ENCODE results near the gene TMEM191C.
"Not testable (repeated sequence)": the region's sequence is repeated elsewhere in the genome, so short reads cannot be mapped to it uniquely, and the experiment has no call there.

TMEM191C gene

DNA sequence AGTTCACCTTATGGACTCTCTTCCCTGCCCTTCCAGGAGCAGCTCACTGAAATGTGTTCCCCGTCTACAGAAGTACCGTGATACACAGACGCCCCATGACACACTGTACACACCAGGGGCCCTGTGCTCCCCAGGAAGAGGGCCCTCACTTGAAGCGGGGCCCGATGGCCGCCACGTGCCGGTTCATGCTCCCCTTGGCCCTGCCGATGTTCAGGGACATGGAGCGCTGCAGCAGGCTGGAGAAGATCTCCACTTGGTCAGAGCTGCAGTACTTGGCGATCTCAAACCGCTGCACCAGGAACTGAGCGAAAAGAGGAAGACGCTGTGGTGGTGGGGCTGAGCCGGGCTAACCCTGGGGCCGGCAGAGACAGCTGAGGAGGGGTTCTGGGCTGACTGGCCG lies 20.5 kb downstream of the TMEM191C start:
- not testable (repeated sequence) for DNase-seq

DNA sequence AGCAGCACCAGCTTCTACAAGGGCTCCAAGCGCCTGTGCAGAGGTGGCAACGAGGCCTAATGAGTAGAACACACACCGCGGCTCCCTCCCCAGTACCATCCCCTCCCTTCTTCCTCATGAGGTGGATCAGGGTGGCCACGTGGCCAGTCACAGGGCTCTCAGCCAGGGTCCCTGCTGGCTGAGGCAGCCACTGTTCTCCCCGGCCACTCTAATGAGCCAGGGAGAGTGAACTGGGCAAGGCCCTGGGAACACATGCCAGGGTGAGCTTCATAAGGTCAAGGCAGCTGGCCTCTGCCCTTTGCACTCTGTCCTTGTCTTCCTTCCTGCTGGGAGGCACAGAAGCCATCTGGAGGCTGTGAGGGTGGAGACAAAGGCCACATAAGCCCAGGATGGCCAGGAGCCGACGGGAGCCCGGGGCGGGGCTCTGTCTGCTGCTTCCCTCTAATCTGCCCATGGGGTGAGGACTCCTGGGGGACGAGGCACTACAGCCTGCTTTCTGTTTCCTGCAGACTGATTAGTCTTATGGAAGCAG lies 22.0 kb downstream of the TMEM191C start:
- DNase-seq: not testable (repeated sequence)

DNA sequence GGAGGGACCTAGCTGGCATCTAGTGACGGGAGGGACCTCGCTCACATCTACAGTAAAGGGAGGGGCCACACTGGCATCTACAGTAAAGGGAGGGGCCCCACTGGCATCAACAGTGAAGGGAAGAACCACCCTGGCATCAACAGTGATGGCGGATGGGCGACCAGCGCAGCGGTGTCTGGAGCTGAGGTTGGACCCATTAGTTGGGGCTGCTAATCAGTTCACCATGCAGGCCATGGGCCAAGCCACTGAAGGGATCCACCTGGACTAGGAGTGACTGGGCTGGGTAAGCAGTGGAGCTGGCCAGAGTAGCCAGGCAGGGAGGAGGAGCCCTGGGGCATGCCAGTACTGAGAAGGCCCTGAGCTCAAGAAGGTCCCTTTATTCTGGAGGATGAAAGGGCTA lies 23.4 kb downstream of the TMEM191C start:
- not testable (repeated sequence) for DNase-seq

DNA sequence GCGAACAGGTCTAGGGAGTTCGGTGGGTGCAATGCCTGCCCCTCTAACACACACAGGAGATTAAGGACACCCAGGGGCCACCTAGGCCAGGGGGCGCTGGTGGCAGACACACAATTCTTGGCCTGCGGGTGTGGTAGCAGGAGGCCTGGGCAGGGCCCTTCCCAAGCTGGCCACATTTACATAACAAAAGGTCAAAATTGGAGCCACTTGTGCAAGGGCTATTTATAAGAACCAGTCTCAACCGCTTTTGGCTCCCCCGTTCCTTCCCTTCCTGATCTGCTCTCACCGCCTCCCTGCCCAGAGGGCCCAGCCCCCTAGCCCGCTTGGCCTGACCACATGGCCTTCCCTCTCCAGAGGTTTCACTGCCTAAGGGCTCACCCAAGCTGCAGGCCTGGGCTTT lies 25.1 kb downstream of the TMEM191C start:
- not testable (repeated sequence) for DNase-seq

DNA sequence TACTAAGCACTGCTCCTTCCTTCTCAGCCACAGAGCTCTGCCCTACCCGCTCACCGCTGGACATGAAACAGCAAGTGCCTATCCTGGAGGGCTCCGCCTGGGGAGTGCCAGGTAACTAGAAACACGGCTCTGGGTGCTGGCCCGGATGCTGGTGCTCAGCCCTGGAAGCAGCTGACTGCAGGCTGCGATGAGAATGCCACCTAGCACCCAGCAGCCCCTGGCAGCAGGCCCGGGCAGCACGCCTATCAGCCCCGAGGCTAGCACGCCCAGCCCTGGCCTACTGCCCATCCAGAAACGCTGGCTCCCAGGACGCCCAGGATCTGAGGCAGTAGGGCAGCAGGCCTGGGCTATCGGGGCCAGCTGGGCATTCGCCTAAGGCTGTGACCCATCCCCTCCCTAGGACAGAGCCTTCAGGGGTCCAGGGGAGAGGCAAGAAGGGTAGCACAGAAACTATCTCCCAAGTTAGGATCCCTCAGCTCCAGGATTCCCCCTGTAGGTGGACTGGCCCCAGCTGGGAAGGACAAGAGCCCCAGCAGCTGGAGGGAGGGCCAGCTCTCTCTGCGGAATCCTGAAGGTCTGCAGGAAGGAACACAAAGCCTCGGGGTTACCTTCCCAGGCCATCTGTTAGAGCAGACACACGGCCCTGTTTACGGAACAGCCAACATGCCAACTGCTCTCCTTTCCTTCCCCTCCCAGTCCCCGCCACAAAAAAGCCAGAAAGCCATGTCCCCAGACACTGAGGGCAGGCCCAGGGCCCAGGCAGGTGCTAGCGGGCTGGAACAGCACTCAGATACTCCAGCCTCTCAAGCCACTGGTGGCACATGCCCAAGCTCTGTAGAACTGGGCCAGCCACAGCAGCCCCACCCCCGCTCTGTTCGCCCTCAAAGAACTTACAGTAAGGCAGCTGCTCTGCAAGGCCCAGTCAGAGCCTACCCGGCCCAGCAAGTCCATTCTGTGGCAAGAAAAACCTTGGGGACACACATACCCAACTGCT lies 26.9 kb downstream of the TMEM191C start:
- not testable (repeated sequence) for DNase-seq

DNA sequence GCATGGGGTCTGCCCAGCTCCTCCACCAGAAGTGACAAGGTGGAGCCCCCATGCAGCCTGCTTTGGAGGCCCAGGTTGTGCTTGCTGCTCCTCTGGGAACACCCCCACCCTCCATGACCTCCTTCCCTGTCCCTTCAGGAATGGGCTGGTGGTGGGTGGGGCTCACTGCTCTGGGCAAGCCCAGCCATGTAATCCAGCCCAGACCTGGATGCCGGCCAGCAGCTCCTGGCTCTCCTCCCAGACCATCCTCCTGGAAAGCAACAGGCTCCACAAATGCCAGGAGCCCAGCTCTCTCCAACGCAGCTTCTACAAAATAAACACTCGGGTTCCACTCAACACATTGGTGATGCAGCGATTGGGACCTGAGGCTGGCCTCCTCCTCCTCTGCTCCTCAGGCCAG lies 30.8 kb downstream of the TMEM191C start:
- not testable (repeated sequence) for DNase-seq

DNA sequence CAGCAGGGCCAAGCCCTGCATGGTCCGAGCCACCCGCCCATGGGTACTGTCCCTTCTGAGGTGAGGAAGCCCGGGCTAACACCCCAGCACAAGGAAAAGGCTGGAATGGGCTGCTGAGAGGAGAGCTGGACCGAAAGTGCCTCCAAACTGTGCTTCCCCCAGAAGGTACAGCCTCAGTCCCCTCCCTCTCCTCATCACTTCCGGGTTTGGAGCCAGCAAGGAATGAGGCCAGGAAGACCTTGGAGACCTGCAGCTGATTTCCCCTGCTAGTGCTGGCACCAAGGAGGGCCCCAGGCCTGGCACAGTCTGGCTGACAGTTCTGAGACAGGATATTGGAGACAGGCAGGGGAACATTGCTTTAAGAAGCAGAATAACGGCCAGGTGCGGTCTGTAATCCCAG lies 31.3 kb downstream of the TMEM191C start:
- DNase-seq: not testable (repeated sequence)

DNA sequence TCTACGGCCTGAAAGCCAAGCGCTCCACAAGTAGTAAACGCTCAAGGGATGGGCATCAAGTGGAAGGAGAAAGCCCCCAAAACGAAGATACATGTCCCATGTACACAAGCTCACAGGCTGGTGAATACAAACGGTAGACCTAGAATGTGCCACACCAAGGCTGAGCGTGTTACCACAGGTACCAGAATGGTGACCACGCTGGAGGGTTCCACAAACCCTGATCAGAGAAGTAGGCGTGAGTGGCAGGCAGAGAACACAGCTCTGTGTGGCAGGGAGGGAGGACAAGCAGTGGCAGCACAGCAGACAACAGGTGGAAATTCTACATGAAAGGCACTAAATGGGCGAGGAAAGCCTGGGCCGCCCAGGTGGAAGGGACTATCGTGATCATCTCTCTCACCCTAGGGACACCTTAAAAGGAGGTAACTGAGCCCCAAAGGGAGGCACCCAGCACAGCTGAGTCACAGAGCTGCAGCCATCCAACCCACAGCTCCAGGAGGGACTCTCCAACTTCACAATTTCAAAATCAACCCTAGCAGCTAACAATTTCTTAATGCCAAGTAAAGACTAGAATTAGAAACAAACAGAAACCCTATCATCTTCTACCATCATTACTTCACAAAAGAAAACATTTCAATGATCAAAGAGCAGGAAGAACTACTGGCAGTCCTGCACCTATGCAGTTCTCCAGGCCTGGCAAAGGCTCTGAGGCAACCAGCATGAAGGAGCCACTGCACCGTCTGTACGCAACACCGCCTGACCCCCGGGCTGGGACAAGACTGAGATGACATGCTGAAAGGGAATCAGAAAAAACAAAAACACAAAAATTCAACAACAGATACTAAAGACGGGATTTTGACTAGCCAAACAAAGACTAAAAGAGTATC lies 32.7 kb downstream of the TMEM191C start:
- DNase-seq: not testable (repeated sequence)

DNA sequence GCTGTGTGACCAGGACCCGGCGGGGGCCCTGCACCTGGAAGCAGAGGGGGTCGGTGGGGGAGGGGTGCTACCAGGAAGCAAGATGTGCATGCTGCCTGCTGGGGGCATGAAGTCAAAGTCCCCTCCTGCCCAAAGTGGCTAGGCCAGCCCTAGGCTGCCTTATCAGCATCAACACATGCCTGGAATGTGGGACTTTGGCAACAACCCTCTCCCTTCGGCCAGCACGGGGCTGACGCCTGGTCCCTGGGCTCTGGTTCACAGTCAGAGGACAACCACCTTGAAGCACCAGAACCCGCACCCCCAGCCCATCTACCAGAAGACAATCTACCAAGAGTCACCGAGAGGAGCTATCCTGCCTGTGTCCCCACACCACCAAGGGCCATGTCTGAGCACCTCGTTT lies 43.2 kb downstream of the TMEM191C start:
- DNase-seq: not testable (repeated sequence)

DNA sequence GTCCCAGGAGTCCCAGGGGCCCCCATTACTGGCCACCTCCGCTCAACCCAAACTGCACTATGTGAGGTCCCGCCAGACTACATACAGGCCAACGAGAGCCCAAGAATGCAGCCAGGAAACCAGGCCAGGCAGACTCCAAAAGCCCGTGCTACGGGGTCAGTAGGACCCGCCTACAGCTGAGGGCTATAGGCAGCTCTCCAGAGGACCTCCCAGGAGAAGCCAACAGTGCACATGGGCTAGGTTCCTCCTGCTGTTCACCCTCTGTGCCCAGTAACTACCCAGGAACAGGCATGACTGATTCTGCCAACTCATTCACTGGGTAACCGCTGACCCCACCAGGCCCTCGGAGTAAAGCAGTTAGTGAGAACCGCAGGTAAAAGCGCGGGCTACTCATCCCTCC lies 44.8 kb downstream of the TMEM191C start:
- DNase-seq: not testable (repeated sequence)

DNA sequence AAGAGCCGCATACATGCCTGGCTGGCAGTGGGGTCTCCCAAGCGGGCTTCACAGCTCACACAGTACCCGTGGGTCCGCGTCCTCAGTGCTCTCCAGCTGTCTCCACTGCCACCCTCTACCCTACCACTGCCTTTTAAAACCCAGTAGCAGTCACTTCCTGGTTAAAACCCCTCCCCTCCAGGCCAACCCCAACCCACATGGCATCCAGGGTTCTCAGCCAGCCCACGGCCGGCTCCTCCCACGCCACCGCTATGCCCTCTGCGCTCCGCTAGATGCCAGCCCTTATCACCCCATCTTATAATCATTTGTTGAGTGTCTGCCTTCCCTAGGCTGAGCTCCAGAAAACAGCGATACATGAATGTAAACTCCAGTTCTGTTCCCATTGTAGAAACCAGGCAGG lies 46.9 kb downstream of the TMEM191C start:
- not testable (repeated sequence) for DNase-seq

DNA sequence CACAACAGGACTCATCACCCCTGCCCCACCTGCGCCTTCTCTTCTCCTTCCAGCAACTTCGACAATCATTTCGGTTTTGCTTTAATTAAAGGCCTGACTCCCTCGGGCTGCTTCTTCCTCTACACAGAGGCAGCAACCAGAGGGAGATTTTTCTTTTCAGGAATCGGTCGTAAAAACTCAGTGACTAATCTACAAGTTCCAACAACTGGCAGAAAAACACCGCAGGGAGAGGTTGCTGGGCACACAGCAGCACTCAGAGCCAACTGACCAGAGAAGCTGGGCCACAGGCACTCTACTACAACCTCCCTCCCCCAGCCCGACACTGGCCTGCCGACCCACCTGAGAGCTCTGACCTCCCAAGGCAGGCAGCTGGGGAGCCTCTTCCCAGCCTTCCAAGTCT lies 48.0 kb downstream of the TMEM191C start:
- not testable (repeated sequence) for DNase-seq

DNA sequence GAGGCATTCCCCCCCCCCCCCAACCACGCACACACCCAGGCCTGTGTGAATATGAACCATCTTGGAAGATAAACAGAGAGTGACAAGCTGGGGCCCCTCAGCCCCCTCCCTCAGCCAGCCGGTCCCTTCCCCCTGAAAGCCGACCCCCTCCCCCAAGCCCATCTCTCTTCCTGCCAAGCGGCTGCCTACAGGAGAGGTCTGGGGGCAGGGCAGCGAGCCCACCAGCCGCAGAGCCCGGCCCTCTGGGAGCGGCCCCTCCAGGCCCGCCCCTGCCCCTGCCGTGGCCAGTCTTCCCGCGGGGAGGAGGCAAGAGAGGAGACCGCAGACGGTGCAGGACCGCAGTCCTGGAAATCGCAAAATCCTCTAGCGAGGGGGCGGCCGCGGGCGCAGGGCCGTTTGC lies 49.3 kb downstream of the TMEM191C start:
- DNase-seq: not testable (repeated sequence)

DNA sequence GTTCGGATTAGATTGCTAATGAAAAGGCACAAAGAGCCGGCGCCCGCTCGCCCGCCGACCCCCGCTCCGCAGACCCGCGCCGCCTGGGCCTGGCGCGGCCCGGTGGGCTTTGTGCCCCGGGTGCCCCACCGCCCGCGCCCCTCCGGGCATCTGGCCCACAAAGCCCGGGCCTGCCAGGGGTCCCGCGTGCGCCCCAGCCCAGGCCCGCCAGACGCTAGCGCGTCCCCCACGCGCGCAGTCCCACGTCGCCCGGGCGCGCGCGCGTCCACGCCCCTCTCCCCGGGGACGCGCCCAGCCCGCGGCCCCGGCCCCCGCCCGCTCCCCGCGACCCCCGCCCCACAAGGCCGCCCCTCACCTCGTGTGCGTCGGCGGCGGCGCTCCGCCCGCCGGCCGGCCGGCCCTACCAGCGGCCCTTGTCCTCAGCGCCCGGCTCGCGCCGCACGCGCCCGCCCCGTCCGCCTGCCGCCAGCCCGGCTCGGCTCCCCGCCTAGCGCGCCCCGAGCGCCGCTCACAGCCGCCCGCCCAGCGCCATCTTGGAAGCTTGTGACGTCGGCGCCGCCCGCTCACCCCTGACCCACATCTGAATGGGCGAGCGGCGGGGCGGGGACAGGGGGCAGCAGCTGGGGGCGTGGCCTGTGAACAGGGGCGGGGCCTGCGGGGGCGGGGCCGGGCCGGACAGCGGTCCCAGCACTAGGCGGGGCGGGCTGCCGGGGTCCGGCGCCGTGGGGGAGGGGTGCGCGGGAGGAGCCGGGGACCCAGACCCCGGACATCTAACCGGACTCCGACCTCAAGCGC lies 50.0 kb downstream of the TMEM191C start:
- not testable (repeated sequence) for DNase-seq
